Adrenal gland (tissue), 12 donors: Measurements from ENCODE around the gene SPATA9. TPM values are rescaled to one million over a fixed set of nuclear protein-coding genes. Genes with fewer than 3 reads are reported as not detected.
"Not testable (repeated sequence)": the region's sequence is repeated elsewhere in the genome, so short reads cannot be mapped to it uniquely, and the experiment has no call there.

Source experiments
- DNase-seq, 7 donors: peaks; one replicate each; pipeline ENCODE4 v3.0.0-alpha.2; 2019 to 2020
- H3K27ac ChIP-seq, 5 donors: fragments of 200-600 bp; sonication (generic) in 4 of 5; 1 replicate in 3 of 5; 2 replicates in 2 of 5; pipeline versions ENCODE4 v1.5.1 to v1.8.0; 2016 to 2020; ENCODE audit warnings: mild to moderate bottlenecking in 1 of 5
- H3K27me3 ChIP-seq: fragments of 200-600 bp; 2 replicates; pipeline ENCODE4 v1.8.0; 2021
- H3K36me3 ChIP-seq, 2 donors: fragments of 200-600 bp; replicated peaks in 1 of 2; 1 replicate in 1 of 2; 2 replicates in 1 of 2; pipeline versions ENCODE4 v1.5.1 to v1.8.0; 2018 to 2022
- H3K4me1 ChIP-seq, 2 donors: fragments of 200-600 bp; replicated peaks in 1 of 2; 1 replicate in 1 of 2; 2 replicates in 1 of 2; pipeline versions ENCODE4 v1.5.1 to v1.8.0; 2018 to 2021
- H3K4me3 ChIP-seq, 4 donors: fragments of 200-600 bp; sonication (generic) in 3 of 4; one replicate each; pipeline ENCODE4 v1.5.1; 2016 to 2018
- H3K9me3 ChIP-seq, 3 donors: fragments of 200-600 bp; sonication (generic) in 1 of 3; replicated peaks in 1 of 3; 1 replicate in 2 of 3; 2 replicates in 1 of 3; pipeline versions ENCODE4 v1.5.1 to v1.8.0; 2016 to 2021
- POLR2A ChIP-seq, 2 donors: fragments of 450-650 bp; IDR thresholded peaks; one replicate each; pipeline ENCODE4 v1.6.1; 2017; ENCODE audit warnings: antibody characterized with exemption in 2 of 2, mild to moderate bottlenecking in 2 of 2, moderate library complexity in 1 of 2
- WGBS, 4 donors: extraction: QIAGEN DNeasy Blood & Tissue Kit in 2 of 4; methylation state at CpG; one replicate each; pipeline versions ENCODE4 v1.1.5 to v1.1.7; 2013 to 2017; 5-methylcytosine and 5-hydroxymethylcytosine counted together
- intact Hi-C, 2 donors: fragments of 100-400 bp; cut with DNase I; formaldehyde crosslinking; loops; one replicate each; pipeline versions ENCODE4 v1.14.1 to v1.15.0; 2022 to 2023
- polyA plus RNA-seq, 3 donors: library from polyadenylated mRNA; stranded (reverse); fragments of 200-250 nt in 2 of 3; fragments of 350-450 nt in 1 of 3; fragmentation: Illumina TruSeq in 1 of 3; extraction: RNeasy Lipid Tissue Mini Kit (QIAGEN cat#74804) in 1 of 3; gene quantifications; one replicate each; pipeline ENCODE4 v1.2.3, GENCODE V29; 2013 to 2014
- total RNA-seq, 9 donors: library from RNA; depleted of rRNA in 4 of 9; stranded (reverse); fragments of >200 nt in 4 of 9; fragments of 120-200 nt in 1 of 9; fragmentation: NEBNext Ultra II Directional in 1 of 9; extraction: Animal tissue kit (Norgen Biotek cat#: 25700) in 1 of 9; gene quantifications; one replicate each; pipeline versions ENCODE4 v1.1.0 to v1.2.4, GENCODE V29; 2013 to 2023
- TF ChIP-seq, protein P1 (sequence below), 6 experiments: fragments of 450-650 bp in 4 of 6; fragments of 200-600 bp in 2 of 6; sonication (generic) in 1 of 6; IDR thresholded peaks; 1 replicate in 5 of 6; 2 replicates in 1 of 6; pipeline versions ENCODE4 v1.5.1 to v1.8.0; 2016 to 2021; ENCODE audit warnings: antibody characterized with exemption in 6 of 6, mild to moderate bottlenecking in 2 of 6, moderate library complexity in 1 of 6
- donor health status: healthy with polysubstance abuse.
- donor health status: Bipolar disorder and iron deficiency.
- donor health status: DM: yes; HTN: yes; CAD: no.
- donor health status: DM: no; HTN: no; CAD: no.
- donor health status: DM: no; HTN: no; CAD: no.
- donor health status: DM: yes; HTN: yes; CAD: no.

SPATA9 gene
- total and polyA plus RNA-seq, 12 donors, result 0.26 to 2.7 (median 0.63) TPM; not detected in 5

DNA sequence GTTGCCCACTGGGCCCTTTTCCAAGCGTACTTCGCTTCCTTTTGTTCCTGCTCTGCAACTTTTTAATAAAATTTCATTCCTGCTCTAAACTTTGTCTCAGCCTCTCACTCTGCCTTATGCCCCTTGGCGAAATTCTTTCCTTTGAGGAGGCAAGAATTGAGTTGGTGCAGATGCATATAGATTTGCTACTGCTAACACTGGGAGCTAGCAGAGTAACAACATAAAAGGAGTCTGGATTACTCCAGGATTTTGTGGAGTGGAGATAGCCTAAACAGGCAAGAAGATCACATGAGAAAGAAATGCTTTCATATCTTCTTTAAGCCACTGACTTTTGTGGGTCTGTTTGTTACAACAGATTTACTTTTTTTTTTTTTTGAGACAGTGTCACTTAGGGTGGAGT is 49.1 kb downstream of the SPATA9 start:
- no peaks in the 10 kb centered on the region for H3K9me3 ChIP-seq
- no peaks in the 10 kb centered on the region for H3K27me3 ChIP-seq
- WGBS, 4 donors, result 92 to 96% (median 95%) methylated on average over 3 of the region's 3 CpGs
- intact Hi-C loops, result no loop called here
- TF ChIP-seq, protein P1, sequence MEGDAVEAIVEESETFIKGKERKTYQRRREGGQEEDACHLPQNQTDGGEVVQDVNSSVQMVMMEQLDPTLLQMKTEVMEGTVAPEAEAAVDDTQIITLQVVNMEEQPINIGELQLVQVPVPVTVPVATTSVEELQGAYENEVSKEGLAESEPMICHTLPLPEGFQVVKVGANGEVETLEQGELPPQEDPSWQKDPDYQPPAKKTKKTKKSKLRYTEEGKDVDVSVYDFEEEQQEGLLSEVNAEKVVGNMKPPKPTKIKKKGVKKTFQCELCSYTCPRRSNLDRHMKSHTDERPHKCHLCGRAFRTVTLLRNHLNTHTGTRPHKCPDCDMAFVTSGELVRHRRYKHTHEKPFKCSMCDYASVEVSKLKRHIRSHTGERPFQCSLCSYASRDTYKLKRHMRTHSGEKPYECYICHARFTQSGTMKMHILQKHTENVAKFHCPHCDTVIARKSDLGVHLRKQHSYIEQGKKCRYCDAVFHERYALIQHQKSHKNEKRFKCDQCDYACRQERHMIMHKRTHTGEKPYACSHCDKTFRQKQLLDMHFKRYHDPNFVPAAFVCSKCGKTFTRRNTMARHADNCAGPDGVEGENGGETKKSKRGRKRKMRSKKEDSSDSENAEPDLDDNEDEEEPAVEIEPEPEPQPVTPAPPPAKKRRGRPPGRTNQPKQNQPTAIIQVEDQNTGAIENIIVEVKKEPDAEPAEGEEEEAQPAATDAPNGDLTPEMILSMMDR (IDR thresholded peaks at IDR 0.05), result no peak
- no peak for TF ChIP-seq POLR2A (IDR thresholded peaks at IDR 0.05)
- no peak overlapping the region for H3K4me3 ChIP-seq
- H3K27ac ChIP-seq, result no peak overlapping the region
- H3K4me1 ChIP-seq, result peaks cover 3 to 5% of the 10 kb centered on the region in 2 donors
- DNase-seq, result no peak
- no peaks in the 10 kb centered on the region for H3K36me3 ChIP-seq

DNA sequence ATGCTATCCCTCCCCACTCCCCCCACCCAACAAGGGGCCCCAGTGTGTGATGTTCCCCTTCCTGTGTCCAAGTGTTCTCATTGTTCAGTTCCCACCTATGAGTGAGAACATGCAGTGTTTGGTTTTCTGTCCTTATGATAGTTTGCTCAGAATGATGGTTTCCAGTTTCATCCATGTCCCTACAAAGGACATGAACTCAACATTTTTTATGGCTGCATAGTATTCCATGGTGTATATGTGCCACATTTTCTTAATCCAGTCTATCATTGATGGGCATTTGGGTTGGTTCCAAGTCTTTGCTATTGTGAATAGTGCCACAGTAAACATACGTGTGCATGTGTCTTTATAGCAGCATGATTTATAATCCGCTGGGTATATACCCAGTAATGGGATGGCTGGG is 49.8 kb downstream of the SPATA9 start:
- whole genome bisulfite sequencing, 4 donors, result 88 to 97% (median 92%) methylated on average over 2 of the region's 2 CpGs
- H3K4me3 ChIP-seq, intact Hi-C loops, H3K27ac ChIP-seq, H3K9me3 ChIP-seq, H3K27me3 ChIP-seq, H3K4me1 ChIP-seq, DNase-seq, H3K36me3 ChIP-seq: not testable (repeated sequence)

DNA sequence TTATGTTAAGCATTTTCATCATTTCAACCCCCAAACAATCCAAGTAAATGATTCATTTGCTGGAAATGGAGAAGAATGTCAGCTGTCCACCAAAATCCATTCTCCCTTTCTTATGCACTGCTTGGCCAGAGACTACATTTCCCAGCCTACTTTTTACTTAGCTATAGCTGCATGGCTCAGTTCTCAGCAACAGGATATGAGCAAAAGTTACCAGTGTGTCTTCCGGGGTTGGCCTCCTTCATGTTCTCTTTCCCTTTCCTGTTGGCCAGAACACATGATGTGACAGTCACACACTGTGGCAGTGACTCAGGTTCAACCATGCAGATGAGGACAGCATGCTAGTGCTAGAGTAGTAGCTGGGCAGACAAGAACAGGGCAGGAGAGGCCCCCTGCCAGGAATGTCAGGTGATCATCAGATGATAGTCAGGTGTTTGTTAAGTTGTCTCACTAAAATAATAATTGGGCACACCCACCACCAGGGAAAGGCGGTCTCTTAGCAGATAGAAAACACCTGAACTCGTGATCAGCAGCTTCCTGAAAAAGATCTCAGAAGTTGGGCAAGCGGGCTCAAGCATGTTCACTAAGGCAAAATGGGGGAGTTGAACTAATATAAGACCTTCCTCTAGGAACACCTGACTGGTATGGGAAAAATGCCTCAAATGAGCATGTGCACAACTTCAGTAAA is 50.7 kb downstream of the SPATA9 start:
- no peaks in the 10 kb centered on the region for H3K27me3 ChIP-seq
- peak in 2 of 7 donors; percentile 22 to 41 for DNase-seq
- intact Hi-C loops, result no loop called here
- no peaks in the 10 kb centered on the region for H3K9me3 ChIP-seq
- WGBS, 4 donors, result 82 to 89% (median 85%) methylated on average over 4 of the region's 4 CpGs
- peaks cover 3 to 5% of the 10 kb centered on the region in 2 donors for H3K4me1 ChIP-seq
- H3K4me3 ChIP-seq, result no peak overlapping the region
- TF ChIP-seq, protein P1 (IDR thresholded peaks at IDR 0.05), result no peak
- TF ChIP-seq POLR2A (IDR thresholded peaks at IDR 0.05), result no peak
- H3K36me3 ChIP-seq, result no peaks in the 10 kb centered on the region
- H3K27ac ChIP-seq, result no peak overlapping the region

DNA sequence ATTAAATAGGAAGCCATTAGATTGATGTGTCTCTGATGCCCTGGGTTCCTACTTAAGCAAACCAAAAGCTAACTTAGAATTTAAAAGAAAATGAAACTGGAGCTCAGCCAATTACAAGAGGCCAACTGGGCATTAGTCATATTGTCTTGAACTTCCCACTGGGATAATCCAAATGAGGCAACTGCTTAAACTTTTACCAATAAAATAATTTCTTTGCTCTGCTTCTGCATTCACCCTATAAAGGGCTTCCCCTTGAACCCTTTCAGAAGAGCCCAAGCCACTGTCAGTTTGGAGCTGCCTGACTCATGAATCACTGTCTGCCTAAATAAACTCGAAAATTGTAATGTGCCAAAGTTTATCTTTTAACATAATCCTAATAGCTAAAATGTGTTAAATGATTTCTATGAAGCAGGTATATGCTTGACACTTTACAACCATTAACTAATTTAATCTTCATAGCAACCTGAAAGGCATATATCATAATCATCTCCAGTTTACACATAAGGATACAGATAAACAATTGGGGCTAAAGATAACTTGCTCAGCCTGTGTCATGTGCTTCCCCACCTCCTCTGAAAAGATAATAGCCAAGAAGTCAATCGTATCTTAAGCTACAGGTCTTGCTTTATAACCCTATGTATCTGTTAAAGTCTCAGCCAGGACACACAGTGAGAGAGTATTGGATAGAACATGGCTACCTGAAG is 51.4 kb downstream of the SPATA9 start:
- Histone ChIP-seq H3K27ac (no peak overlapping the region), H3K27me3 (no peaks in the 10 kb centered on the region), H3K4me1 (peaks cover 3 to 5% of the 10 kb centered on the region in 2 donors), H3K36me3 (no peaks in the 10 kb centered on the region), H3K4me3 (no peak overlapping the region), H3K9me3 (no peaks in the 10 kb centered on the region)
- DNase-seq, result peak in 2 of 7 donors; percentile 21 to 22
- intact Hi-C loops, result no loop called here
- 41 to 49% (median 47%) methylated on average over 2 of the region's 2 CpGs for WGBS, 4 donors
- TF ChIP-seq, protein P1 (IDR thresholded peaks at IDR 0.05), result no peak
- no peak for TF ChIP-seq POLR2A (IDR thresholded peaks at IDR 0.05)
